Subcutaneous adipose tissue (tissue), 4 donors: Measurements from ENCODE around the gene SLC22A5. TPM values are rescaled to one million over a fixed set of nuclear protein-coding genes. Genes with fewer than 3 reads are reported as not detected.

Experiments
- total RNA-seq, 4 donors: library from RNA; depleted of rRNA; stranded (reverse); fragments of >200 nt; gene quantifications; one replicate each; pipeline ENCODE4 v1.1.0, GENCODE V29; 2016
- TF ChIP-seq, protein P1 (sequence below): fragments of 450-650 bp; IDR thresholded peaks from one replicate; pipeline ENCODE4 v1.5.1; 2016; ENCODE audit warnings: low read depth, mild to moderate bottlenecking, control low read depth, antibody characterized with exemption, moderate library complexity

SLC22A5 gene
- 1 to 10 TPM; 5.6 to 8.2 (median 6.8) TPM for total RNA-seq

DNA sequence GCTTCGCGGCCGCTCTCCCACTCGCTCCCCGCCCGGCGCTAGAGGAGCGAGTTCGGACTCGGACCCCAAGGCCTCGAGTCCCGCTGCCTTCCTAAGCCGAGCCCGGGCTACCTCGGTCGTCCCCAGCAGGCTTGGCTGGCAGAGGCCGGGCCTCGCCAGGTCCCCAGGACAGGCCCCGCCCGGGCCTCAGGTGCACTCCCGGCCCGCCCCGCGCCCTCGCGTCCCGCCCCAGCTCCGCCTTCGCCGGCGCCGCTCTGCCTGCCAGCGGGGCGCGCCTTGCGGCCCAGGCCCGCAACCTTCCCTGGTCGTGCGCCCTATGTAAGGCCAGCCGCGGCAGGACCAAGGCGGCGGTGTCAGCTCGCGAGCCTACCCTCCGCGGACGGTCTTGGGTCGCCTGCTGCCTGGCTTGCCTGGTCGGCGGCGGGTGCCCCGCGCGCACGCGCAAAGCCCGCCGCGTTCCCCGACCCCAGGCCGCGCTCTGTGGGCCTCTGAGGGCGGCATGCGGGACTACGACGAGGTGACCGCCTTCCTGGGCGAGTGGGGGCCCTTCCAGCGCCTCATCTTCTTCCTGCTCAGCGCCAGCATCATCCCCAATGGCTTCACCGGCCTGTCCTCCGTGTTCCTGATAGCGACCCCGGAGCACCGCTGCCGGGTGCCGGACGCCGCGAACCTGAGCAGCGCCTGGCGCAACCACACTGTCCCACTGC, at the start of gene SLC22A5:
TSS of gene SLC22A5 (plus strand) at position 237 of the 707 bp plus-strand sequence. CDS start at position 500, 263 bp downstream.
- TF ChIP-seq, protein P1, sequence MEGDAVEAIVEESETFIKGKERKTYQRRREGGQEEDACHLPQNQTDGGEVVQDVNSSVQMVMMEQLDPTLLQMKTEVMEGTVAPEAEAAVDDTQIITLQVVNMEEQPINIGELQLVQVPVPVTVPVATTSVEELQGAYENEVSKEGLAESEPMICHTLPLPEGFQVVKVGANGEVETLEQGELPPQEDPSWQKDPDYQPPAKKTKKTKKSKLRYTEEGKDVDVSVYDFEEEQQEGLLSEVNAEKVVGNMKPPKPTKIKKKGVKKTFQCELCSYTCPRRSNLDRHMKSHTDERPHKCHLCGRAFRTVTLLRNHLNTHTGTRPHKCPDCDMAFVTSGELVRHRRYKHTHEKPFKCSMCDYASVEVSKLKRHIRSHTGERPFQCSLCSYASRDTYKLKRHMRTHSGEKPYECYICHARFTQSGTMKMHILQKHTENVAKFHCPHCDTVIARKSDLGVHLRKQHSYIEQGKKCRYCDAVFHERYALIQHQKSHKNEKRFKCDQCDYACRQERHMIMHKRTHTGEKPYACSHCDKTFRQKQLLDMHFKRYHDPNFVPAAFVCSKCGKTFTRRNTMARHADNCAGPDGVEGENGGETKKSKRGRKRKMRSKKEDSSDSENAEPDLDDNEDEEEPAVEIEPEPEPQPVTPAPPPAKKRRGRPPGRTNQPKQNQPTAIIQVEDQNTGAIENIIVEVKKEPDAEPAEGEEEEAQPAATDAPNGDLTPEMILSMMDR = no peak

DNA sequence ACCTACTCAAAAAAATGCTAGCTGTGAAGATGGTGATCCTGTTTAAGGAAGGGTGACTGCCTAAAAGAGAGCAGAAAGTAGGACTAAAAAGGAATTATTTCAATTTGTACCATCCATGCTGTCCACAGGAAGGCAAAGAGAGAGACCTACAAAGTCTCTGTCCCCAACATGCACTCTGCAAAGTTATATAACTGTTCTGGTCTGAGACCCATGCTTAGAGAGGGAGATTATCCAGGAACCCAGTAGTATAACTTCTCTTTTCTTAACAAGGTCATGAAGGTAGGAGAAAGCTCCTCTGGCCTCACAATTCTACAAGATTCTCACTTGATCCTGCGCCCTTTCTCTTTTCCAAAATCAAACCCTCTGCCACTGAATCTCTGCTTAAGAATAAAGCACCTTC, 49.5 kb upstream of the SLC22A5 start:
- TF ChIP-seq, protein P1 = no peak

DNA sequence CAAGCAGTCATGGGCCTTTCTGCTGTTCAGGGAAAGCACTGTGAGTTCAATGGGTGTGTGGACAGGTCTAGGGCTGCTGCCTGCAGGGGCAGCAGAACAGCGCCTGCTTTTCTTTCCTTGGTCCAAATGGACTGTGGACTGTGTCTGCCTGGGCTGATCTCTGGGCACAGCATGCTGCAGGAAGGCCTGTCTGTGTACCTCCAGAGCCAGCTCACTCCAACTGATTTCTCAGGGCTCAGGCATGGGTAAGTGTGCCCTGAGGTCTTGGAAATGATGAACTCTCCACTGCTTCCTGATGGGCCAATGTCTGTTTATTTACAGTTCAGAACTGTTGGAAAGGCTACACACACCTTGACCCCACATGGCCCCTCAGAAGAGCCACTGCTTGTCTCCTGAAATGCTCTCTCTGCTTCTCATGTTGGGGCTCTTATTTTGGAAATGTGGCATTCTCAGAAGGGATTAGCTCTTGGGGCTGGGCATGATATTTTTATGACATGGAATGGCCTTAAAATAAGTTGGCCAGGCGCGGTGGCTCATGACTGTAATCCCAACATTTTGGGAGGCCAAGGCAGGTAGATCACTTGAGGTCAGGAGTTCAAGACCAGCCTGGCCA, 48.3 kb upstream of the SLC22A5 start:
- TF ChIP-seq, protein P1 = no peak

DNA sequence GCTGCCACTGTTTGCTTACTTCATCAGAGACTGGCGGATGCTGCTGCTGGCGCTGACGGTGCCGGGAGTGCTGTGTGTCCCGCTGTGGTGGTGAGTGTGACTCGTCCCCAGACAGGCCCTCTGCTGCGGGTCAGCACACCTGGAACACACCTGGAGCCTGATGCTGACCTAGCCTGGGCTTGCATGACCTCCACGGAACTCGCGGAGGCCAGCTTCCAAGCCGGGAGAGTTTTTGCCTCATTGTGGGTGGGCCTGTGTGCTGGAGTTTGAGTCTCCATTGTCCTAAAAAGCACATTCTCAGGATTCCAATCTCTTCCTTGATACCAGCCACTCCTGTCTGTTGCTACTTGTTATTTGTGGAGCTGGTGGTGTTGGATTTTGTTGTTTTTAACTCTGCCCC, 47.2 kb upstream of the SLC22A5 start:
- TF ChIP-seq, protein P1 = no peak

DNA sequence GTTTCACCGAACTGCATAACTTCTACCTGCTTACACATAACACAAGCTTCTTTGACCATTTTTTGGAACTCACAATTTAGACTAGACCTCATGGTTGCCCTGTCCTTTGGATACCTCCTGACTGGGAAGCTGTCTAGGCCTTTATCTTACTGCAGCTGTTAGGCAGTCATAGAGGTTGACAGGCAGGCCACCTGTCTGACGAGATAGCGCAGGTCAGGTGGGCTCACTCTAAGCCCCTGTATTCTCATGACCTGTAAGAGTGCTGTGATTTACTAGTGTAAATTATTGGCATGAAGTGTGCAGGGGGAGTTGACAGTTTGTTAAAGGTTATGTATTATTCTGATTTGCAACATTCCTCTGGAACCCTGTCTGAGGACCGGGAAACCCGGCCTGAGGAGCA, 46.3 kb upstream of the SLC22A5 start:
- TF ChIP-seq, protein P1 = no peak

DNA sequence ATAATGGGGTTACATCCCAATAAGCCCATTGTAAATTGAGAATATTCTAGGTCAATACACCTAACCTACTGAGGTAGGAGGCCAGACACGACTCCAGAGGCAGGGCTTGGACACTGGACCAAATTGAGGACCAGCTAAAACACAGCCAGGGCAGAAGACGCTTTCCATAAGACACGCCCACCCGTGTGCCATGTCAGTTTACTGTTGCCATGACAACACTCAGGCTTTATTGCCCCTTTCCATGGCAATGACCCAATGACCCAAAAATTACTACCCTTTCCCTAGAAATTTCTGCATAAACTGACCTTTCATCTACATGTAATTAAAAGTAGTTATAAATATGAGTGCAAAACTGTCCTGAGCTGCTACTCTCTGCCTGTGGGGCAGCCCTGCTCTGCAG, 43.8 kb upstream of the SLC22A5 start:
- TF ChIP-seq, protein P1 = no peak

DNA sequence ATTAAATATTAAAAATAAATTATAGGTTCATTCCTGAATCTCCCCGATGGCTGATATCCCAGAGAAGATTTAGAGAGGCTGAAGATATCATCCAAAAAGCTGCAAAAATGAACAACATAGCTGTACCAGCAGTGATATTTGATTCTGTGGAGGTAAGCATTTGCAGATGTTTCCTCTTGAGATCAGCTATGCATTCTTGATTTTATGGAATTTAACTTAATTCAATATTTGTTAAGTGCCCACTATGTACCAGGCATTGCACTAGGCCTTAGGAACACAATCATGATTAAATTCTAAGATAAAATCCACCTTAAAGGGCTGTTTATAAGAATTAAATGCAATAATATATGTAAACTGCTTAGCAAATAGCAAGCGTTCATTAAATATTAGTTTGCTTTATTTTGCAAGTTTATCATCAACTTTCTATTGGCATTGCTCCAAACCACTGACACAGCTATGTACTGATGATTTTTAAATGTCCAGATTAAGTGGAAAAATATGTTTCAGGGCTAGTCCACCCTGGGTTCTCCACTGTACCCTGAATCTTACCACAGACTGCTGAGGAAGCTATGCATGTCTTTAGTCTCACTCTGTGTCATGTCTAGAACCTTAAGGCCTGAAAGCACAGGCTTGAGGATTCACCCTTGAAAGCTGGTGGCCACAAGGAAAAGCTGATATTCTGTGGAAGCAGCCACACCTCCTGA, 42.1 kb upstream of the SLC22A5 start:
- TF ChIP-seq, protein P1 = no peak
